Measurements from ENCODE around the gene ATG13. TPM values are rescaled to one million over a fixed set of nuclear protein-coding genes. Genes with fewer than 3 reads are reported as not detected.
"Not testable (repeated sequence)": the region's sequence is repeated elsewhere in the genome, so short reads cannot be mapped to it uniquely, and the experiment has no call there.

The ATG13 gene
- total RNA-seq = 80.0 and 87.5 TPM in 2 replicates

GRCh38 chr11:46617134-46617971 is at the start of gene ATG13, which contains the start of gene HARBI1:
Gene ATG13, plus strand, starts transcription at chr11:46617553. Its CDS starts 26,739 bp downstream, at chr11:46644292.
Gene HARBI1, minus strand, starts transcription at chr11:46617227. Its CDS starts 990 bp downstream, at chr11:46616237.
- DNase-seq (ENCODE audit: extremely low read depth, low read depth, low spot score) = peak; percentile 75

- no peak for DNase-seq (ENCODE audit: extremely low read depth, low read depth, low spot score)
Observed at GRCh38 chr11:46570790-46571398, 46.5 kb upstream of the ATG13 start.

GRCh38 chr11:46574656-46575055 is 42.7 kb upstream of the ATG13 start:
- DNase-seq (ENCODE audit: extremely low read depth, low read depth, low spot score) = no peak

GRCh38 chr11:46577058-46577457 is 40.3 kb upstream of the ATG13 start:
- no peak for DNase-seq (ENCODE audit: extremely low read depth, low read depth, low spot score)

- no peak for DNase-seq (ENCODE audit: extremely low read depth, low read depth, low spot score)
Observed at GRCh38 chr11:46582588-46582987, 34.8 kb upstream of the ATG13 start.

- DNase-seq (ENCODE audit: extremely low read depth, low read depth, low spot score) = not testable (repeated sequence)
Observed at GRCh38 chr11:46583513-46583912, 33.8 kb upstream of the ATG13 start.

- no peak for DNase-seq (ENCODE audit: extremely low read depth, low read depth, low spot score)
Observed at GRCh38 chr11:46588131-46588530, 29.2 kb upstream of the ATG13 start.

- no peak for DNase-seq (ENCODE audit: extremely low read depth, low read depth, low spot score)
Observed at GRCh38 chr11:46588915-46589314, 28.4 kb upstream of the ATG13 start.

GRCh38 chr11:46590740-46591605 is 26.4 kb upstream of the ATG13 start:
- DNase-seq (ENCODE audit: extremely low read depth, low read depth, low spot score) = no peak

GRCh38 chr11:46593550-46594373 is 23.6 kb upstream of the ATG13 start, which contains the start of gene AMBRA1:
Gene AMBRA1, minus strand, starts transcription at chr11:46594023. Its CDS starts 45,643 bp downstream, at chr11:46548380.
- peak; percentile 81 for DNase-seq (ENCODE audit: extremely low read depth, low read depth, low spot score)

GRCh38 chr11:46594374-46594700 is 23.0 kb upstream of the ATG13 start:
- no peak for DNase-seq (ENCODE audit: extremely low read depth, low read depth, low spot score)

- no peak for DNase-seq (ENCODE audit: extremely low read depth, low read depth, low spot score)
Observed at GRCh38 chr11:46594785-46595184, 22.6 kb upstream of the ATG13 start.

- no peak for DNase-seq (ENCODE audit: extremely low read depth, low read depth, low spot score)
Observed at GRCh38 chr11:46597155-46597554, 20.2 kb upstream of the ATG13 start.

GRCh38 chr11:46597609-46598219 is 19.6 kb upstream of the ATG13 start:
- DNase-seq (ENCODE audit: extremely low read depth, low read depth, low spot score) = no peak

GRCh38 chr11:46599340-46600193 is 17.8 kb upstream of the ATG13 start:
- no peak for DNase-seq (ENCODE audit: extremely low read depth, low read depth, low spot score)

GRCh38 chr11:46600194-46600960 is 17.0 kb upstream of the ATG13 start:
- no peak for DNase-seq (ENCODE audit: extremely low read depth, low read depth, low spot score)

GRCh38 chr11:46601129-46601528 is 16.2 kb upstream of the ATG13 start:
- no peak for DNase-seq (ENCODE audit: extremely low read depth, low read depth, low spot score)

GRCh38 chr11:46603704-46604308 is 13.5 kb upstream of the ATG13 start:
- DNase-seq (ENCODE audit: extremely low read depth, low read depth, low spot score) = no peak
